ENCODE measurements around the gene PTPRT.

The PTPRT gene

GRCh38 chr20:43119720-43120119 is 70.0 kb downstream of the PTPRT start:
- DNase-seq (ENCODE audit: low read depth), result no peak

- DNase-seq (ENCODE audit: low read depth), result no peak
These were observed 87.3 kb downstream of the PTPRT start for GRCh38 chr20:43102394-43102793.

DNA sequence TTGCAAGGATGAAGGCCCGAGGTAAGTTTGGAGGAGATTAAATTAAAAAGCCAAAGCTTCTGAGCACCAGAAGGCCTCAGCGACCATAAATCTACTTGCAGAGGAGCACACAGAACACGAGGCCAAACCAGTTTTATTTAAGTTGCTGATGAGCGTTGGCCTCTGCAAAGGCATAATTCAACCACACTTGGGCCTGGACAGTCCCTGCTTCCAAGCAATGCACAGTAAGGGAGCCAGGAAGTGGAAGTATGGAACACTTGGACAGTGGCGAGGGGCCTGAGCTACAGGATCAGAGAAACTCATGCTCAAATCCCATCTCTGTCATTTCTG is 92.8 kb downstream of the PTPRT start:
- DNase-seq (ENCODE audit: low read depth), result no peak

- DNase-seq (ENCODE audit: low read depth), result no peak
These were observed 93.4 kb downstream of the PTPRT start for GRCh38 chr20:43096126-43096930.

DNA sequence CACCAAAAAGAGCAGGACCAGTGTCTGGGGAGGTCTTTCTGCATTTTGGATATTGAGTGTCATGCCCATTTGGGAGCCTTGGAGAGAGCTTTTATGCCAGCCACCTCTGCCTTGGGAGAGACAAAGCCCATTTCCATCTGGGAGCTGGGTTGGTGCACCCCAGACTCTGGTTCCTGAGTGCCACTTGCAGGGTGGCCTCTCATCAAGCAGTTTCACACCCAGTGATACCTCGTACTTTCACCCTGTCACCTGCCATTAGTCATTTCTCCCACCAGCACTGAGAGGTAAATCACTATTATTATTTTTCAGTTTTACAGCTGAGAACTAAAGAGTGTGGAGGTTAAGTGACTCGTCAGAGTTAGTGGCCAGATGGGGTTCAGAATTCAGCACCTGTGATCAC is 94.7 kb downstream of the PTPRT start:
- no peak for DNase-seq (ENCODE audit: low read depth)

GRCh38 chr20:43092386-43093088 is 97.2 kb downstream of the PTPRT start:
- DNase-seq (ENCODE audit: low read depth), result no peak

- no peak for DNase-seq (ENCODE audit: low read depth)
These were observed 121.2 kb downstream of the PTPRT start for GRCh38 chr20:43068482-43068881.

GRCh38 chr20:43066125-43066524 is 123.6 kb downstream of the PTPRT start:
- no peak for DNase-seq (ENCODE audit: low read depth)

GRCh38 chr20:43065299-43065698 is 124.4 kb downstream of the PTPRT start:
- no peak for DNase-seq (ENCODE audit: low read depth)

GRCh38 chr20:43058077-43058476 is 131.6 kb downstream of the PTPRT start:
- DNase-seq (ENCODE audit: low read depth), result no peak

- DNase-seq (ENCODE audit: low read depth), result no peak
These were observed 132.4 kb downstream of the PTPRT start for GRCh38 chr20:43057317-43057716.

DNA sequence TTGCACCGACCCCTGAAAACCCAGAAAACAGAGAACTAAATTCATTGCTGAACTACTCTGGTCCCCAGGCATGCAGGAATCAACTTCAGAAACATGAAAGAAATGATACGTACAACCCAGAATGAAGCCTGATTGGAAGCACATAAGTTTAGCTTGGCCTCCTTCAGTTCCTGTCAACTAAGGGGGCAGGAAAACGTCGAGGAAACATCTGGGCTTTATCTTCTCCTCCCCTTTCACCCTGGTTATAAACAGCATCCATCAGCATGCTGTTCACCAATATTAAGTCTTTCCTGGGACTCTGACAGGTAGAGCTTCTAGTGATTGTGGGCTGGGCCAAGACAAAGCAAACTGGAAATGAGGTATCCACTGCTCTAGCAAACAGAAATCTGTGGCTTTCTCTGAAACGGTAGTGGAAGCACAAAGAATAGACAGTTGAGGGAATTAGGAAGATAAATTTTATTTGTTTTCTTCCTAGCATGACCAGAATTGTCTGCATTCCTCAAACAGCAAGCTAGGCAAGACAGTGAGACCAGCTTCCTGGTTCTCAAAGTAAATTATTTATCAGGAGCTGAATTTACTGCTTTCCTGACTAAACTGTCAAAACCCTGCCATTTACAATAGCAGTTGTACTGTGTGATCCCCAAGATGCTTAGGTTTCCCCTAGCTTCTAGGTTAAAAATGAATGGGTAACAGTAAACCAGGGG is 134.4 kb downstream of the PTPRT start:
- no peak for DNase-seq (ENCODE audit: low read depth)

GRCh38 chr20:43052532-43052931 is 137.2 kb downstream of the PTPRT start:
- DNase-seq (ENCODE audit: low read depth), result no peak

- DNase-seq (ENCODE audit: low read depth), result no peak
These were observed 142.7 kb downstream of the PTPRT start for GRCh38 chr20:43046966-43047365.

GRCh38 chr20:43043887-43044286 is 145.8 kb downstream of the PTPRT start:
- DNase-seq (ENCODE audit: low read depth), result no peak

GRCh38 chr20:43040427-43040826 is 149.3 kb downstream of the PTPRT start:
- no peak for DNase-seq (ENCODE audit: low read depth)

DNA sequence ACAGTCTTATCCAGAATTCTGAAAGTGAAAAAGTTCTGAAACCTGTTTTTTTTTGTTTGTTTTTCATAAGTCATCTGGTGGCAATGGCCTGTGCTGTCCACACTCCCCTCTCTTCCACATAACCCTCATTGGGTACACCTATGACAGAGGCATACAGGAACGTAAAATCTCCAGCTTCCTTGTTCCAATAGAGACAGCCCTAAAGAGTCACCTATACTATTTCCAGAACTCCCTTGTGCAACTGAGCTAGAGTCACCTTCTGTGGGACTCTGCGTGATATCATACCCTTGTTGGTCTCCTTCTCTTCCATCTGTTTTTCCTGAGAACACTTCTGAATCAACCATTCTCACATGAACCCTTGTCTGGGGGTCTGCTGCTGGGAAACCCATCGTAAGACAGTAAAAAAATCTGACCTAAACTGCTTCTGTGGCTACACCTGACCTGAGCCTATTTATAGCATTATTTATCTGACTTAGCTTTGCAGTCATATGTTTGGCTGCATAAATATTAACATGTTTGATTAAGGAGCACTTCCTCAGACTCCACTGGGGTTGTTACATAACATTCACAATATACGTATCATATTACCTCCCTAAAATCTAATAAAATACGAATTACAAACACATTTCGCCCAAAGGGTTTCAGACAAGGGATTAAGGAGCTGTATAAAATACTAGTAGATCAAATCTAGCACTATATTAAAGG is 151.9 kb downstream of the PTPRT start:
- no peak for DNase-seq (ENCODE audit: low read depth)

GRCh38 chr20:43034981-43035724 is 154.6 kb downstream of the PTPRT start:
- no peak for DNase-seq (ENCODE audit: low read depth)

DNA sequence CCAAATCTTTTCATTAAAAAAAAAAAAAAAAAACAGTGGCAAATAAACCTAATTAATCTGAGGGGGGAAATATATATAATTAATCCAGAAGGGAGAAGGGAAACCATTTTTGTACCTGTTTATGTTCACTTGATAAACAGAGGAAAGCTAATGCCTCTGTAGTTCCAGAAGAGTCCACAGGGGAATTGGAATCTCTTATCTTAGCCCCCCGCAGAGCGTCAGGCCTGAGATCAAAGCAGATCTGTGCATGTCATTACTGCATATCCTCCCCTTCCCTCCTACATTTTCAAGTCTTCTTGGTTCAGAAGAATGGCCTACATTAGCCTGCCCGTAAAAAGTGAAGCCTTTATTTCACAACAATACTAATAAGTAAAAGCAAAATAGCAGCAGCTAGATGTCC is 157.2 kb downstream of the PTPRT start:
- DNase-seq (ENCODE audit: low read depth), result no peak

DNA sequence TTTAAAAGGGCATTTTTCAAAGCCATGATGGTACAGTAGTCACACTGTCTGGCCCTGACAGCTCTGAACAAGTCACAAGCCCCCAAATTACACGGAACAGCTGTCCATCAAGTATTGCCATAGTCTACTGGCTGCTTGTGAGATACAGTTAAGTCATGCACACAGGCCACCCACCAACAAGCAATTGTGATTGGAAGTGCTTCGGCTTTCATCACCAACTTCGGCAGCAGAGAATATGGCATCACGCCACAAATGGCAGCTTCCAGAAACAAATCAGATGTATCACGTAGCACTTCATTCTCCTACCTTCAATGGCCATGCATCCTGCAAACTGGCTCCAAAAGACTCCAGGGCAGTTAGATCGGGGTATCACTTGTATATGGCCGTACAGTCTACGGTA is 160.5 kb downstream of the PTPRT start:
- no peak for DNase-seq (ENCODE audit: low read depth)

GRCh38 chr20:43028470-43028869 is 161.2 kb downstream of the PTPRT start:
- DNase-seq (ENCODE audit: low read depth), result no peak

DNA sequence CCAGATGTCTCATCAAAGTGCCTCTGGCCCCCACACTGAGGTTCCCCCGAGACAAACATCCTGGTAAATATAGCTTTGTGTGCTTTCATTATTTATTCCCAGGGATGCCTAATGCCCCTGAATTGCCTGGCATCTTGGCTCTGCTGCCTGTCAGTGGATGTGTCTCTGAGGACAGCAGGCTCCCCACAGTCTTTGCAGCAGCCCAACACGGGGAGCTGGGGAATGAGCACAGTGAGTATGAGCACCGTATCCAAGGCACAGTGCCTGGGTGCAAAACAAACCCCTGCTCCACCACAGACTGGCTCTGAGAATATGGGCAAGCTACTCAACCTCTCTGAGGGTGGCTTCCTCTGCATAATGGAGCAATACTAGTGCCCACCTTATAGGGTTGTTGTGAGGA is 165.9 kb downstream of the PTPRT start:
- no peak for DNase-seq (ENCODE audit: low read depth)

Measured in activated gamma-delta T cell treated with anti-CD3 and anti-CD28 coated beads, Interleukin-2, amount 50 U/mL, for 16 hours (primary cell).